ENCODE data around the gene CDH4.

The CDH4 gene

DNA sequence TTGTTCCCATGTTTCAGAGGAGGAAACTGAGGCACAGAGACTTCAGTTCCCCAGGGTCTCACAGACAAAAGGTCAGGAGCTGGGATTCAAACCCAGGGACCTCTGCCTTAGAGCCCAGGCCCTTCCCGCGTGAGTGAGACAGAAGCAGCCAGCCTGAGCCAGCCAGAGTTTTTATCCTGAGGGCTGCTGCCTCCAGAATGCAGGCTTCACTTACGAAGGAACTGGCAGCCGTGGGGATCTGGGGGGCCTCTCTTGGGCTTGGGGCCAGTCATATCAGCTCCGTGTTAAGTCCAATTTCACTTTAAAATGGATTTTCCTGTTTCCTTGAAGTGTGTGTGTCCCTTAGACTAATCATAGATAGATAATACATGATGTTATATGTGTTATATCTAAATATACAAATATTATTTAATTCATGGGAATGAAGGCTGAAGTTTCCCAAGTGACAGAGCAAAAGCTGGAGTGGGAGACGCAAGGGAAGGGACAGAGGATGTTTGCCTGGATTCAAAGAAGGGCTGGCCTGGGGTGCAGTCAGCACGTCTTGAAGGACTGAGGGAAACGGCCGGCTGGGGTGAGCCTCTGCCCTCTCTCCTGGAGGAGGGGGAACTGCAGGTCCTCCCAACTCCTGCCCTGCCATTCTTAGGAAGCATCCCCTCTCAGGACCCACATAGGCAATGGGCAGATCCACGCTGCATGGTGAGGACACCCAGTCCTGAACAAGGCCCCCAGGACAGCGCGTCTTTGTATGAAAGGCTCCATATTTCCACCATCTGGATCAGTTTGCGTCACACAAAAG is 320.1 kb downstream of the CDH4 start:
- DNase-seq = no peak

DNA sequence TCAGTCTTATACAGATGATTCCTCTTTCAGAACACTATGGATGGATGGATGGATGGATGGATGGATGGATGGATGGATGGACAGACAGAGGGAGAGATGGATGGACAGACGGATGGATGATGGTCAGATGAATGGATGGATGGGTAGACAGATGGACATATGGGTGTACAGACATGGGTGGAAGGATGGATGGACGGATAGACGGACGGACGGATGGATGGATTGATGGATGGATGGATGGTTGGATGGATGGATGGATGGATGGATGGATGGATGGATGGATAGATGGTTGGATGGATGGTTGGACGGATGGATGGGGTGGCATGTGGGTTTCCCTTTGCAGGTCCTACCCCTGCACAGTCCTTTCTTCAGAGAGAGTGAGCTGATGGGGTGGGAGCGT is 320.7 kb downstream of the CDH4 start:
- no peak for DNase-seq

DNA sequence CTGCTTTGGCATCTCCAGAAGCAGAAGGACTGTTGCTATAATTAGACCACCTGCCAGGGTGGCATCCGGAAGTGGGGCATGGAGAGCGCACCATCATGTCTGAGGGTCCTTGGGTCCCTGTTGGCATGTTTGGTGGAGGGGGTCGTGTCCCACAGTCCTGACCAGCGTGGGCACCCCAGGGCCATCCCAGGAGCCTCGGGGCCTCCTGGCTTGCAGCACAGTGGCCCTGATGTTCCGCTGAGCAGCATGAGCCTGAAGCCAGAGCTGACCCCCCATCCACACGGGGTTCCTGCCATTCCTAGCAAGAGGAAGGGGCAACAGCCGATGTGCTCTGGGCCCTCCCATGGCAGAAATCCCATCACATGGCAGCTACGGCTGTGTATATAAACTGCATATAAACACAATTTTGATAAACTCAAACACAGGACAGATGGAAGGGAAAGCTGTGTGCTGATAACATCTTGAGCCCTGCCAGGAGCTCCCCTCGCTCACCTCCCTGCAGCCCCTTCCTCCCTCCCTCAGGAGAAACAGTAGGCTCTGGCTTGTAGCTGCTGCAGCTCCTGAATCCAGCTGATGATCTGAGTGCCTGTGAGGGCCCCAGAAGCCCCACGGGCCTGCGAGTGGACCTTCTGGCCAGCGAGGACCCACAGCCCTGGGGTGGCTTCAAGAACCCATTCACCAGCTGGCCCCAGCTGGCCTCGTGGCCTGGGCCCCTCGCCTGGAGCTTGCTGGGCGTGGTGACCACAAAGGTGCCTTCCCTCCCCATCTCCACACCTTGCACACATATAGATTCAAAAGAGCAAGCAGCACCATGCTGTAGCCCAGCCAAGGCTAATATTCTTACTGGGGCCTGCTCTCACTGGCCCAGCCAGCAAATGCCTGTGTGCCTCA is 321.6 kb downstream of the CDH4 start:
- no peak for DNase-seq

DNA sequence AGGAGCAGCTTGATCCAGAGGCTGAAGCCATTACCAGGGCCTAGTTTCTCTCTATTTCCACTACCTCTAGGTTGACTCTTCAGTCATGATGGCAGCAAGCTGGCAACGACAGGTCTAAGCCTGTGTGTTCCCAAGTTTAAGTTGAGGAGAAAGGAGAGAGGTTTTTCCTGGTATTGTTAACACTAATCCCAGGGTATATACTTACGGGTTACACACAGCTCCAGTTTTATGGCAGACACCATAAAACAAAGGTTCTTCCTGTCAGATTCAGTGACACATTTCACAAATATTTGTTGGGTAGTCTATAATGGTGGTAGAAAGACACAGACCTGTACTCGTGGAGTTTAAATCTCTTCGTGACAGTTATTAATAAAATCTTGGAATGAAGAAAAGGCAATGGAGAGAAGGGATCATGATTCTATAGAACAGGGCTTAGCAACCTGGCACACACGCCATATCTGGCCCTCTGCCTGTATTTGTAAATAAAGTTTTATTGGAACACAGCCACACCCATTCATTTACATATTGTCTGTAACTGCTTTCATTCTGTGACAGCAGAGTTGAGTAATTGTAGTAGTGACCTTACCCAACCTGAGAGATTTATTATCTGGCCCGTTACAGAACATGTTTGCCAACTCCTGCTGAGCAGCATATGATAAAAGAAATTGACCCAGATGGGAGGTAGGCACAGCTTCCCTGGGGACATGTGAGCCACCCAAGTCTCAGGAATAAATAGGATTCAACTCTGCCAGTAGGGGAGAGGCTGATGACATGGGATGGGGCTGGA is 323.3 kb downstream of the CDH4 start:
- no peak for DNase-seq

DNA sequence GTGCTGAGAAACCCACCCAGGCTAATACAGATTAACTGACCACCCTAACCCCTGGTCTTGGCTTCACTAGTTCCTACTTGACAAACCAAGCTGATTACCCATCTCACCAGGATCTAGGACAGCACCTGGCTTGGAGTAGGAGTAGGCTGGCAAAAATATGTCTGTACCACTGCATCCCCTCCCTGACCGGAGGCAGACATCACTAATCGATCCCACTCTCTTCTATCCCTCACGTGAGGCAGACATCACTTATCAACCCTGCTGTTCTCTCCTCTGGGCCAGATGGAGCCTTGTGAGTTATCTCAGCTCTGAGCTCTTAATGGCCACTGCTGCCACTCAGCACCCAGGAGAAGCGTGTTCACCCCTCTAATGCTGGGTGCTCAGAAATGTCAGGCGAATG is 324.3 kb downstream of the CDH4 start:
- DNase-seq = no peak

DNA sequence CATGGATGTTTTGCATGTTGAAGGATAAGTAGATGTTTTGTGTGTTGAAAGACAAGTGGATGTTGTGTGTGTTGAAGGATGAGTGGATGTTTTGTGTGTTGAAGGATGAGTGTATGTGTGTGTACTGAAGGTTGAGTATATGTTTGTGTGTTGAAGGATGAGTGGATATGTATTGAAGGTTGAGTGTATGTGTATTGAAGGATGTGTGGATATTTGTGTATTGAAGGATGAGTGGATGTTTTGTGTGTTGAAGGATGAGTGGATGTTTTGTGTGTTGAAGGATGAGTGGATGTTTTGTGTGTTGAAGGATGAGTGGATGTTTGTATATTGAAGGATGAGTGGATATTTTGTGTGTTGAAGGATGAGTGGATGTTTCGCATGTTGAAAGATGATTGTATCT is 325.0 kb downstream of the CDH4 start:
- no peak for DNase-seq

DNA sequence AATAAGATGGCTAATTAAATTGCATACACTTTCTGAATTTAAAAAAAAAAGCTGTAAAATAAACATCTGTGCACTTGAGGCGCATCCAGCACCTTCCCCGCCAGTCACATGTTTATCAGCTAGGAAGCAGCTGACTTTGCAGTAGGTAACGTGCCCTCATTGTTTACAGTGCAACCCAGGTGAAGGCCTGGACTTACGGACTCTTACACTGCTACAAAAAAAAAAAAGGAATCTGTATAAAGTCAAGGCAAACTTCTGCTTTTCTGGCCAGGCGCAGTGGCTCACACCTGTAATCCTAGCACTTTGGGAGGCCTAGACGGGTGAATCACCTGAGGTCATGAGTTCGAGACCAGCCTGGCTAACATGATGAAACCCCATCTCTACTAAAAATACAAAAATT is 327.8 kb downstream of the CDH4 start:
- no peak for DNase-seq

DNA sequence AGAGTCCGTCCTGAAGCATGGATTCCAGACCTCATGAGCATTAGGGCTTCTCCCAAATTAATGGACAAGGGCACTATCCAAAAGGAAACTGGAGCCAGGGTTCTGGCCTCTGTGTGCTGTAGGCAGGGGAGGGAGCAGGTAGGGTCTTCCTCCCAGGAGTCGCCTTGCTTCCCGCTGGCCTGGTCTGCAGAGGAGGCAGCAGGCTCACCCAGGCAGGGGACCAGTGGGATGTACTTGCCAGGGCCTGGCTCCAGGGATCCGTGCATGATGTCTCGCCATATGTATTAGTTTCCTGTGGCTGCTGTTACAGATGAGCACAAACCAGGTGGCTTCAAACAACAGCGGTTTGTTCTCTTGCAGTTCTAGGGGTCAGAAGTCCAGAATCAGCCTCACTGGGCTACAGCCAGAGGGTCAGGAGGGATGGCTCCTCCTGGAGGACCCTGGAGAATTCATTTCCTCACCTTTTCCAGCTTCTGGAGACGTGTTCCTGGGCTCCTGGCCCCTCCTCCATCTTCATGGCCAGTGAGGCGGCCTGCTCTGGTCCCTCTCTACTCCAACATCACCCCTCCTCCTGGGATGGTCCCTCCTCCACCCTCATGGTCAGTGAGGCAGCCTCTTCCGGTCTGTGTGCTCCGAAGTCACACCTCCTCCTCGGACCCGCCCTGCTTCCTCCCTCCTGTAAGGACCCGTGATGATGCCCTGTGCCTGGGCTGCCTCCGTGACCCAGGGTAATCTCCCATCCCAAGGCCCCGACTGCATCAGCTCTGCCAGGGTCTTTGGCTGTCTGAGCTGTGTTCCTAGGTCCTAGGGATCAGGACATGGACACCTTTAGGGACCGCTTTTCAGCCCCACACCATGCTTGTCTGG is 329.1 kb downstream of the CDH4 start:
- DNase-seq = no peak

DNA sequence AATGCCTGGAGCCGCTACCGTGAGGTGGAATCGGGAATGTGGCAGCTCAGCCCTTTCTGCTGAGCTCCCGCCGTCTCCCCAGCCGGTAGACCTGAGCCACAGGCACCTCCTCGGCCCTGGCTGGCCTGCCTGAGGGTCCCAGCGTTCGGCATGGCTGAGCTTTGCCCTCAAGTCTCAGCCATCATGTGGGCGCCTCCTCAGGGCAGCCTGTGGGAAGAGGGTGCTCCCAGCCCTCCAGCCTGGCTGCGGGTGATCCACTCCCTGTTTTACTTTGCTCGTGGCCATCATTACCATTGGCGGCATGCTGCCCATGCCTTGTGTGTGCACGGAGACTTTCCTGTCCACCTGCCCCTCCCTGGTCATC is 329.7 kb downstream of the CDH4 start:
- DNase-seq = no peak

DNA sequence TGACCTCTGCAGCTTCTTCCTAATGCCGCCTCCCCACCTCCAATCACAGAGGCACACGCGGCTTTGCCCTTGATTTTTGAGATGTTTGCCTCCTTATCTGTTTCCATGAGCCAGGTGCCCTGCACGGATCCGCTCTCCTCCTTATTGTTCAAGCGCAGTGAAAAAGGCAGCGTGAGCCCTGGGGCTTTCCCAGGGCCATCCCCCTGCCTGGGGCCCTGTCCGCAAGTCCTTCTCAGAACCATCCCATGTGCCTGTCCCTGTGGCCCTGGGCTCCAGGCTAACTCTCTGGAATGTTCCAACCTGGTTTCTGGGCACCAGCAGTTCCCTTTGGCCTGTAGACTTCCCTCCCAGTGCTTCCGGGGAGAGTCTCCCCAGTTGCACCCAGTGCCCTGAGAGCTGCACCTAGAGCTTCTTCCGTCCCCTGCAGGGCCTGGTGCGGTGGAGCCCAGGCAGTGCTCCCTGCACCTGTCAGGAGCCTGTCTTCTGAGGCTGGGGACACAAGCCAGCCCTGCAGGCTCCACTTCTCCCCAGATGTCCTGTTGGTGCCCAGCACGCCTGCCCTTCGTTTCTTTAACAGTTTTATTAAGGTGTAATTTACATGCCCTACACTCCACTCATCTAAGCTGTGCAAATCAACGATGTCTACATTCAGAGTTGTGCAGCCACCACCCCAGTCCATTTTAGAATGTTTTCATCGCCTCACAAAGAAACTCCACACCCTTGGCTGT is 330.3 kb downstream of the CDH4 start:
- no peak for DNase-seq

DNA sequence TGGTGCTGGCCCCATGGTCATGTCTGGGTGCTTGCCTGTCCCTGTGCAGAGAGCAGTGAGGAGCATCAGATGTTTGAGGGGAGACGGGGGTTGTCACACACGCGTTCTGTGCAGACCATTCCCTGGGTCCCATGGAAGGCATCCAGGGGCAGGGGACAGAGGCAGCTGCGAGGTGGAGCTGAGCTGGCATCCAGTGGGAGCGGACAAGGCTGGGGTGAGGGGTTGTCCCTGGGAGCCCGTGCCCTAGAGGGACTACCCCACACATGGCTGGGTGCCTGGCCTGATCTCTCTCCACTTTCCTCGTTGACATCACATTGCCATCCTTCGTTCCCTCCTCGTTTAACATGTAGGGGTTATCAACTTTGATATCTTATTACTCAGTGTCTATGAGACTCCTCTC is 331.3 kb downstream of the CDH4 start:
- no peak for DNase-seq

DNA sequence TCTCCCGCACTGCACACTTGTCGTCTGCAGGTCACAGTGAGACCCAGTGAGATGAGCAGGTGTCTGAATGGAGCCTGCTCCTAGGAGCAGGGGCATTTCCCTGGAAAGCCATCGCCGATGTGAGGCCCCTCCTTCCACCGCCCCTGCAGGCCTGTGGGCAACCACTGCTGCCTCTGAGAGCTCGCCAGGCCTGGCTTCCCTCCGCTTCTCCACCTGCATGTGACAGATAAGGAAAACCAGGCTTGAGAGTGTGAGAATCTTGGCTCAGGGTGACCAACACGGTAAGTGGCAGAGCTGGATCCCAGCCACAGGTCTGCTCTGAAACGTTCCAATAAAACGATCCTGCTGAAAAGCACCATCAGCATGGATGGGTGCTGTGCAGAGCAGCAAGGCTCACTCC is 332.8 kb downstream of the CDH4 start:
- no peak for DNase-seq

DNA sequence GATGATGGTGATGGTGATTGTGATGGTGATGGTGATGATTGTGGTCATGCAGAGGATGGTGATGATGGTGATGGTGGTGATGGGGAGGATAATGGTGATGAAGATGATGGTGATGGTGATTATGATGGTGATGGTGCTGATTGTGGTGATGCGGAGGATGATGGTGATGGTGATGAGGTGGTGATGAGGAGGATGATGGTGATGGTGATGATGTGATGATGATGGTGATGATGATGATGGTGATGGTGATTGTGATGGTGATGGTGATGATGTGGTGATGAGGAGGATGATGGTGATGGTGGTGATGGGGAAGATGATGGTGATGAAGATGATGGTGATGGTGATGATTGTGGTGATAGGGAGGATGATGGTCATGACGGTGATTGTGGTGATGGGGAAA is 333.7 kb downstream of the CDH4 start:
- DNase-seq = no peak

DNA sequence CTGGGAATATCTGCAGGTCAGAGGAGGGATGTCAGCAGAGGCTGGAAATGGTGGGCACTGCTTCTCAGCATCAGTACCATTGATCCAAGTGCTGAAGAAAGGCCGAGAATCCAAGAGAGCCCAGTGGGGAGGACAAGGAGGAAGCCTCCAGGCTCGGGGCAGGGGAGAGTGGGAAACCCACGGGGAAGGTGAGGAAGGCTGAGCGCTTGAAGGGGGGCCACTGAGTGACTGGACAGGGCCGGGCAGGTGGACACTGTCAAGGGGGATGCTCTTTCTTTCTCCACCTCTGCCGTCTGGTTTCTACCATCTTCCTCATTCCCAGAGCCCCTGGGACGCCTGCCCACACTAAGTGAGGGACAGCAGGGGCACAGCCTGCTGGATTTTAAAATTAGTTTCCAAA is 335.0 kb downstream of the CDH4 start:
- DNase-seq = no peak

DNA sequence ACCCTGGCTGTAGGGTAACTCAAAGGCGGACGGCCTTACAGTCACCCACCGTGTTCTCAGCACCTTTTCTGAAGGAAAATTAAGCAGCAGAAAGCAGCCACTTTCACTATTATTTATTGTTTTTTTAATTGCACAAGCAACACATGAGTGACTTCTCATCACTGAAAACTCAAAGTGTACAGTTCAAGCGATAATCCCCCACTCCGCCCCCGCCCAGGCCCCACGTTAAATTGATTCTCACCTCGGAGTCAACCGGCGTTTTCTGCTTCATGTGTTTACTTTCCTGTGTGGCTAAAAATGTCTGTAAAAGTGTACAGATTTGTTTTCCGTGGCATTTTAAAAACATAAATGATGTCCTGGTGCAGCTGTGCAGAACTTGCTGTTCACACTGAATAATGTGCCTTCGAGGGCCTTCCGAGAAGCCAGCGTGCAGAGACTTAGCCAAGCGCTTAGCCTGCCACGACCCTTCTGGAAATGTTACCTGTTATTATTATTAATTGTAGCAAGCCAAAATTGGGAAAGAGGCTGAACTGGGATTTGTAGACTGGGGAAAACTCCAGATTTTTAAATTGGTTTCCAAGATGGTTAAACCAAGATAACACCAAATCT is 335.7 kb downstream of the CDH4 start:
- DNase-seq = no peak

DNA sequence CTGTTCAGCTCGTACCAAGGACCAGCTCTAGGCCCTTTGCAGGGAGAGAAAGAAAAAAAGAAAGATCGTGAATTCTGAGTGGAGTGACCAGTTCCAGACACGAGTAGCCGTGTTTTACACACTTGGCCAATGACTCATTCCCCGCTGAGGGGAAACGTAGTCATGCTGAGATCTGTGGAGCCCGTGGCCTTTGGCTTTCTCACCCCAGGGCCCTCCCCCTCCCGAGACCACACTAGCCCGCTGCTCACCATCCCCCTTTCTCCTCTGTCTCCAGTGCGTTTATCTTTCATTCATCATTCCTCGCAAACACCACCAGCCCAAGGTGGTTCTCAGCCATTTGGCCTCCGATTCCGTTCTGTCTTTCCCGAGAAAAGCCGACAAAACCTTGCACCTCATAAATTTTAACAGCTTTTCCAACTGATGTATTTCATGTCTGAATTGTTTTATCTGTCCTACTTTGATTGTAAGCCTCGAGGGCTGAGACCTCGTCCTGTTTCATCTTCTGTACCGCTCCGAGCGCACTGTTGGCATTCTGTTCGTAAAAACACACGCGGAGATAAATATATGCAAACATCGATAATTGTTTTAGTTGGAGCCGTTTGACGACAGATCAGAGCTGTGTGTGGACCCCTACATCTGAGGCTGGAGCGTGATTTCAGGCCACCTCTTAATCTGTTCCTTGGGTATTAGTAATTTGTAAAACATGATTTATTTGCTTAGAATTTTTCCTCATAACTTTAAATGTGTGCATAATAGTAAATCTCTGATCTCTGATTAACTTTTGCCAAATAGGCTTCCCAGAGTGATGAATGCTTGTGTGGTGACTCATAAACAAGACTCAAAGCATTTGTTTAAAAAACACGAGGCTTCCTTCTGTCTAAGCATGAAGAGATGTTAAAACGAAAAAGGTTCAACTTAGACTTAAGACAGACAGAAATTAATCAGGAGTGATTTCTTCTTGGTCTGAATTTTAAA is 336.6 kb downstream of the CDH4 start:
- DNase-seq = no peak

DNA sequence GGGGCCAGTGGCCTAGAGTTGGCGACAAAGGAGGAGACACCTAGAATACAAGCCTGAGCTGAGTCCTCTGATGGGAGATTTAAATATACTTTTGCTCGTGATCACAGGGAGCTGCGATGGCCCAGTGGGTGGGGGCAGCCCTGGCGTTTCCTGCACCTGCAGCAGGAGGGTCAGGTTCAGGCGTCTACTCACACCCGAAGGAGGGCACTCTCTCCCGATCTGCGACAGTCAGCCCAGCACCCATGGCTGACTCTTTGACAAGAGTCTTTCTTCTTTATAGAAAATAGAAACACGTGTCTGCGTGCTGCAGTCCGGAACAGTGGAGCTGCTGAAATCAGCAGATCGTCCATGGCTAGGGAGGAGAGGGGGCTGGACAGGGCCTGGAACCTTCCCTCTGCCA is 338.2 kb downstream of the CDH4 start:
- DNase-seq = no peak

DNA sequence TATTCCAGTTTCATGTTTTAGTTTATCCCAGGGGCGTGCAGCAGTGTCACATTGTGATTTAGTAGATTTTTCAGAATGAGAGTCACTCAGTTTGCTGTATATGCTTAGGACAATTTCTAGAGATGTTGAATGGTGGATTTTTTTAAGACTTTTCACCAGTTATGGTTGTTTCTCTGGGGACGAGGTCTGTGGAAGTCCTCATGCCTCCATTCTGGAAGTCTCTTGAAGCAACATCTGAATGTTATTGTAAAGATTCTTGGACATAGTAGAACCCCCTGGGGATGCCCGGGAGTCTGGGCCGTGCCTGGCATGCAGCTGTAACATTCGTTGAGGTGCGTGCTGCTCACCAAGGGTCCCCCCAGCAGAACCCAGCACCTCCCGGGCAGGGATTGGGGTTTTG is 341.5 kb downstream of the CDH4 start:
- no peak for DNase-seq

DNA sequence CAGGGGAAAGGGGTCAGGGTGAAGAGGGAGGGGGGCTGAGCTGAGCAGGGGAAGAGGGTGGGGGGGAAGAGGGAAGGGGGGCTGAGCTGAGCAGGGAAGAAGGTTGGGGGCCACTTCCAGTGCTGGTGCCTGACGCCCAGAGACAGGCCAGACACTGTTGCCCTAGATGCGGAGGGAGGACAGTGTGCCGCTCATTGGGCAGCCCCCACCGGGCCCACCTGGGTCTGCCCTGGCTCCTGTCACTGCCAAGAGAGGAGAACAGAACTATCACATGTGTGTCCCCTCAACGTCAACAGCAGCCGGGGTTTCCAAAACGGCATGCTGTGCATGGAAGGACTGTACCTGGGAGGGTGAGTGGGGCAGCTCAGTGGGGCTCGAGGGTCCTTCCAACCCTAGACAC is 342.1 kb downstream of the CDH4 start:
- DNase-seq = no peak

DNA sequence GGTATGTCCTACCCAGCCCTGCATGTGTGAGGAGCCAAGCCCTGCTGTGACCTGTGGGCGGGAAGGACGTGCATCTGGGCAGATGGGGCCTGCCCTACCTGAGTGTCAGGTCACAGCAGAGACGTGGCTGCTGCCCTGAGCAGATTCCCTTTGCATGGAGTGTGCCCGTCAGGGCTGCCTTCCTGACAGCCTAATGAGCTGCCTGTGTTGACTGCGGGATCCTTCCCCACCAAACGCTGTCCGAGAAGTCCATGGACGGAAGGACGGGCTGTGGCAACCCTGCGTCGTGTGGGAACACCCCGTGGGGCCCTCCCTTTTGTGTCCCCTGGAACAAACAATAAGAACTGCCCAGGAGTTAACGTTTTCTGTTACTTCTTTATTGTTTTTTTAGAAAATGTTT is 343.2 kb downstream of the CDH4 start:
- no peak for DNase-seq

All from NCI-H2107 (cell line).